GM23338 (cell line): ENCODE data around the gene CCN6. TPM values are rescaled to one million over a fixed set of nuclear protein-coding genes. Genes with fewer than 3 reads are reported as not detected.
A peak's percentile ranks its signal among the peaks of the same experiment; 100 is the strongest.

Experiments
- ATAC-seq: fragments of 200-7000 bp; cut with Tn5 transposase; 3 replicates; pipeline ENCODE4 v1.9.1; 2020
- DNase-seq: peaks from one replicate; pipeline ENCODE4 v3.0.0-alpha.2; 2015; ENCODE audit warnings: low spot score
- H2AFZ ChIP-seq: fragments of 200-600 bp; sonication (generic); 2 replicates; pipeline ENCODE4 v1.8.0; 2016; ENCODE audit warnings: antibody characterized with exemption, mild to moderate bottlenecking, moderate library complexity
- H3F3A ChIP-seq: fragments of 200-600 bp; sonication (generic); replicated peaks from 2 replicates; pipeline ENCODE4 v1.8.0; 2017; ENCODE audit warnings: antibody characterized with exemption, mixed run types, low read depth
- H3K27ac ChIP-seq: fragments of 200-600 bp; sonication (generic); 2 replicates; pipeline ENCODE4 v1.6.1; 2016; ENCODE audit warnings: low read depth
- H3K27me3 ChIP-seq: fragments of 200-600 bp; sonication (generic); 2 replicates; pipeline ENCODE4 v1.8.0; 2016; ENCODE audit warnings: mild to moderate bottlenecking, mixed run types, moderate library complexity; ENCODE audit not compliant: insufficient read depth
- H3K36me3 ChIP-seq: fragments of 200-600 bp; sonication (generic); 2 replicates; pipeline ENCODE4 v1.8.0; 2016; ENCODE audit warnings: mild to moderate bottlenecking; ENCODE audit not compliant: insufficient read depth
- H3K4me1 ChIP-seq: fragments of 200-600 bp; sonication (generic); 2 replicates; pipeline ENCODE4 v1.8.0; 2016; ENCODE audit warnings: mild to moderate bottlenecking, moderate library complexity; ENCODE audit not compliant: insufficient read depth
- H3K4me2 ChIP-seq: fragments of 200-600 bp; sonication (generic); 2 replicates; pipeline ENCODE4 v1.7.1; 2017; ENCODE audit warnings: mixed run types
- H3K4me3 ChIP-seq: fragments of 200-600 bp; sonication (generic); 2 replicates; pipeline ENCODE4 v1.6.1; 2016; ENCODE audit warnings: mixed run types
- H3K79me2 ChIP-seq: fragments of 200-600 bp; sonication (generic); replicated peaks from 2 replicates; pipeline ENCODE4 v1.8.0; 2017; ENCODE audit warnings: mild to moderate bottlenecking; ENCODE audit not compliant: insufficient read depth
- H3K9me2 ChIP-seq: fragments of 200-600 bp; sonication (generic); 2 replicates; pipeline ENCODE4 v1.8.0; 2017; ENCODE audit not compliant: insufficient read depth
- H4K20me1 ChIP-seq: fragments of 200-600 bp; sonication (generic); replicated peaks from 2 replicates; pipeline ENCODE4 v1.8.0; 2017; ENCODE audit warnings: mild to moderate bottlenecking; ENCODE audit not compliant: insufficient read depth
- H3K27ac Mint-ChIP-seq: 2 replicates; pipeline ENCODE4 v1.8.0; 2020; ENCODE audit warnings: inconsistent platforms, mild to moderate bottlenecking, moderate library complexity, mixed read lengths
- H3K27me3 Mint-ChIP-seq: 3 replicates; pipeline ENCODE4 v1.8.0; 2022; ENCODE audit warnings: low read depth, mild to moderate bottlenecking, moderate library complexity, mixed read lengths, inconsistent platforms; ENCODE audit not compliant: insufficient read depth, poor library complexity
- H3K36me3 Mint-ChIP-seq: 3 replicates; pipeline ENCODE4 v1.8.0; 2021; ENCODE audit warnings: low read depth, mild to moderate bottlenecking, inconsistent platforms, moderate library complexity, mixed read lengths
- H3K4me1 Mint-ChIP-seq: 3 replicates; pipeline ENCODE4 v1.8.0; 2020; ENCODE audit warnings: mild to moderate bottlenecking, inconsistent platforms, mixed read lengths
- H3K4me3 Mint-ChIP-seq: 3 replicates; pipeline ENCODE4 v1.8.0; 2021; ENCODE audit warnings: moderate library complexity, mild to moderate bottlenecking, inconsistent platforms, mixed read lengths
- H3K9me3 Mint-ChIP-seq: 3 replicates; pipeline ENCODE4 v1.8.0; 2020; ENCODE audit warnings: moderate library complexity, mild to moderate bottlenecking, inconsistent platforms, mixed read lengths
- CTCF ChIP-seq, 2 experiments: fragments of 200-600 bp in 1 of 2; sonication (generic) in 1 of 2; conservative IDR thresholded peaks; 2 replicates each; pipeline versions ENCODE4 v1.5.1 to v1.6.1; 2016 to 2017; ENCODE audit warnings: antibody characterized with exemption in 2 of 2, low read depth in 2 of 2, mild to moderate bottlenecking in 2 of 2, moderate library complexity in 1 of 2
- ETS1 ChIP-seq: IDR thresholded peaks from 2 replicates; pipeline ENCODE4 v1.6.1; 2016; ENCODE audit warnings: antibody characterized with exemption
- EZH2 ChIP-seq: fragments of 200-600 bp; sonication (generic); IDR thresholded peaks from one replicate; pipeline ENCODE4 v1.8.0; 2017; ENCODE audit warnings: antibody characterized with exemption, mild to moderate bottlenecking, low read depth; ENCODE audit not compliant: unreplicated experiment
- EZH2phosphoT487 ChIP-seq: fragments of 200-600 bp; sonication (generic); IDR thresholded peaks from one replicate; pipeline ENCODE4 v1.8.1; 2018; ENCODE audit warnings: antibody characterized with exemption; ENCODE audit not compliant: unreplicated experiment
- JUNB ChIP-seq: IDR thresholded peaks from one replicate; pipeline ENCODE4 v1.6.1; 2016; ENCODE audit warnings: antibody characterized with exemption; ENCODE audit not compliant: unreplicated experiment
- POLR2AphosphoS5 ChIP-seq: IDR thresholded peaks from 2 replicates; pipeline ENCODE4 v1.6.1; 2016; ENCODE audit warnings: antibody characterized with exemption, low read depth
- REST ChIP-seq: IDR thresholded peaks from one replicate; pipeline ENCODE4 v1.6.1; 2018; ENCODE audit warnings: antibody characterized with exemption; ENCODE audit not compliant: unreplicated experiment
- ZNF114 ChIP-seq: fragments of 250-450 bp; sonication (Bioruptor Pico); IDR thresholded peaks from 2 replicates; pipeline ENCODE4 v1.5.0; 2020; ENCODE audit warnings: mild to moderate bottlenecking, moderate library complexity
- ZNF331 ChIP-seq: fragments of 250-450 bp; sonication (Bioruptor Pico); IDR thresholded peaks from 2 replicates; pipeline ENCODE4 v1.5.0; 2020; ENCODE audit warnings: low read depth, mild to moderate bottlenecking, moderate library complexity
- ZNF462 ChIP-seq: fragments of 250-450 bp; sonication (Bioruptor Pico); IDR thresholded peaks from 2 replicates; pipeline ENCODE4 v1.5.0; 2020; ENCODE audit warnings: mild to moderate bottlenecking, moderate library complexity
- polyA plus RNA-seq: library from polyadenylated mRNA; unstranded; fragments of >200 nt; fragmentation: Nextera tagmentation; extraction: Ambion mirVana; gene quantifications from 2 replicates; pipeline ENCODE4 v1.2.1, GENCODE V29; 2016
- total RNA-seq: library from RNA; depleted of rRNA; stranded (reverse); fragments of >200 nt; shearing (Covaris generic); gene quantifications from 2 replicates; pipeline ENCODE4 v1.2.3, GENCODE V29; 2014

The CCN6 gene
- total and polyA plus RNA-seq, 2 experiments from 2014 or later = 0.65 TPM; not detected in 1

GRCh38 chr6:112040956-112041355, 12.9 kb upstream of the CCN6 start:
- Histone ChIP-seq H2AFZ (no peak overlapping the region), H3K36me3 (no peaks in the 10 kb centered on the region), H3K4me1 (0 out of 2 replicates have a peak, but pooled peaks cover 3% of the 10 kb centered on the region), H3K4me3 (no peak overlapping the region), H3F3A (no peaks in the 10 kb centered on the region), H3K9me2 (peaks cover 3% of the 10 kb centered on the region; the same call in 1 of the 2 replicates), H3K4me2 (no peak overlapping the region), H4K20me1 (no peaks in the 10 kb centered on the region), H3K27ac (no peak overlapping the region), H3K79me2 (no peaks in the 10 kb centered on the region), H3K27me3 (no peaks in the 10 kb centered on the region)
- Mint-ChIP-seq H3K27ac (peak overlapping the region; percentile 39; the same call in 1 of the 2 replicates), H3K4me1 (peaks cover 17% of the 10 kb centered on the region), H3K27me3 (peaks cover 1% of the 10 kb centered on the region), H3K9me3 (no peaks in the 10 kb centered on the region), H3K4me3 (no peak overlapping the region), H3K36me3 (no peaks in the 10 kb centered on the region)
- TF ChIP-seq ZNF114 (CRISPR knock-in tag) (no peak), EZH2phosphoT487 (no peak), REST (no peak), POLR2AphosphoS5 (no peak), ZNF462 (CRISPR knock-in tag) (no peak), CTCF (conservative IDR thresholded peaks at IDR 0.05; ENCODE audit: low read depth in 2 of 2) (no peak), EZH2 (no peak), ETS1 (no peak), JUNB (no peak), ZNF331 (no peak)
- ATAC-seq = no peak
- no peak for DNase-seq
